ENCODE data around the gene CD300LD. TPM values are rescaled to one million over a fixed set of nuclear protein-coding genes. Genes with fewer than 3 reads are reported as not detected.
"Not testable (repeated sequence)": the region's sequence is repeated elsewhere in the genome, so short reads cannot be mapped to it uniquely, and the experiment has no call there.

Gene CD300LD
- total RNA-seq, 1 donor from 2014 or later, result not detected

- DNase-seq, result no peak
Measured at GRCh38 chr17:74569020-74570003, 22.8 kb downstream of the CD300LD start.

DNA sequence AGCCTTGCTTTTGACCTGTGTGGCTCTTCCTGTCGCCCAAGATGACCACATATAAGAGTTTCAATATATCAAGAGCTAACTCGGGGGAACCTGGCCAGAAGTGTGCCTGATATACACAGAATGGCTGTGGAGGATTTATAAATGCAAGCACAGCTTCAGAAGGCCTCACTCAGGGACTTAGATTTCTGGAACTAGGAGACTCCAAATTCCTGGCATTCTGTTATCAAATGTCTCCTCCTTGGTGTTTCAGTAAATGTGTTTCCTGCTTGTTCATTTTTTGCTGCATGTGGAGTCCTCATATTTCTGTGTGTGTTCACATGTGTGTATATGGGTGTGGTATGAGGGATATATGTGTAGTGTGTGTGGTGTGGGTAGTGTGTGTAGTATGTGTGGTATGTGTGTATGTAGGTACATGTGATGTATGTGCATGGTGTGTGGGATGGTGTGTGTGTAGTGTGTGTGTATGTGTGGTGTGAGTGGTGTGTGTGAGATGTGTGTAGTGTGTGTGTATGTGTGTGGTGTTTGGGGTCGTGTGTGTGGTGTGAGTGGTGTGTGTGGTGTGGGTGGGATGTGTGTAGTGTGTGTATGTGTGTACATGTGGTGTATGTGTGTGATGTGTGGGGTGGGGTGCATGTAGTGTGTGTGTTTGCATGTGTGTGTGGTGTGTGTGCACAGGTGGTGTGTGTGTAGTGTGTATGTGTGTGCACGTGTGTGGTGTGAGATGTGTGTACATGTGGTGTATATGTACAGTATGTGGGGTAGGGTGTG lies 23.8 kb downstream of the CD300LD start:
- DNase-seq, result no peak

- no peak for DNase-seq
Measured at GRCh38 chr17:74567397-74567796, 24.7 kb downstream of the CD300LD start, which contains the start of gene CD300H. Gene CD300H (minus strand): TSS chr17:74567509.

DNA sequence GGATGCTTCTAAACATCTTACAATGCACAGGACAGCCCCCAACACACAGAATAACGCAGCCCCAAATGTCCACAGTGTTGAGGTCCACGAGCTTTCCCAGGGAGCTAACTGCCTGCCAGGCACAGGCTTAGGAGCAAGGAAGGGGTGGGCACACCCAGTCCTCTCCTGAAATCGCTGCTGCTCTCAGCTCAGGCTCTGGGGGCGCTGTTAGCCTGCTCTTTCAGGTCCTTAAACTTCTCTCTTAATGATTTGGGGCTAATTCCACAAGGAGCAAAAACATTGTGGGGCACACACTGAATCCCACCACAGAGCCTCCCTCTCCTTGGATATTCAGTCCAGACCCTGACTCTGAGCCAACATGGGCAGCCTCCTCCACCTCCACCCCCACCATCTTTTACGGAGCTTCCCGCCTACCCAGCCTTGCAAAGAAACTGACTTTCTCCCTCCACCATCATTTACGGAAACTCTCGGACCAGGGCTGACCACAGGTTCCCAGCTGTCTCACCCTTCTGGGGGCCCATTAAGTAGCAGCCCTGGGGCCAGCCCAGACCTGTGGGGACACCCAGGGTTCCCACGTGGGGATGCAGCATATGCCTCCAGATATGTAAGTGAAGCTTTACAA lies 25.8 kb downstream of the CD300LD start:
- peak; percentile 42 for DNase-seq

GRCh38 chr17:74565126-74565525 lies 27.0 kb downstream of the CD300LD start:
- DNase-seq, result no peak

DNA sequence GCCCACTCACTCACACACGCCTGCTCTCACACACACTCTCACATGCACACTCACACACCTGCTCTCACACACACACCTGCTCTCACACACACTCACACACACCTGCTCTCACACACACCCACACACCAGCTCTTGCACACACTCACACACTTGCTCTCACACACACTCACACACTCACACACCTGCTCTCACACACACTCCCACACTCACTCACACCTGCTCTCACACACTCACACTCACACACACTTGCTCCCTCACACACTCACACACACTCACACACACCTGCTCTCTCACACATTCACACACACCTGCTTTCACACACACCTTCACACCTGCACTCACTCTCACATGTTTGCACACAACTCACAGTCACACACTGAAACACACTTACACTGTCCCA lies 28.7 kb downstream of the CD300LD start:
- no peak for DNase-seq

DNA sequence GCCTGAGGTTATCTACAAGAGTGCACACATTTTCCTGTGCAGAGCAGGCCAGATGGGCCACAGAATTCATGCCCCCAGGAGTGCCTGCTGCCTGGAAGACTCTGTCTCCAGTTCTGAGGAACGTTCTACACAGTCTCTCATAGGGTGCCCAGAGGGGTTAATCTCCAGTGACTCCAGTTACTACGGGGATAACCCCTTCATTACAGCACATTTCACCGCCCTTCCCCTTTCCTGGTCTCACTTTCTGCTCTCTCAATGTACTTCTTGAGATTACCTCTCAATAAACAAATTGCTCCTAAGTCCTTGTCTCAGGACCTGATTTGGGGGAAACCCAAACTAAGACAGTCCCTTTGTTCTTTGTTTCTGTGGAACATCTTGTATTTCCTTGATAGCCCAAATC lies 30.5 kb downstream of the CD300LD start:
- no peak for DNase-seq

DNA sequence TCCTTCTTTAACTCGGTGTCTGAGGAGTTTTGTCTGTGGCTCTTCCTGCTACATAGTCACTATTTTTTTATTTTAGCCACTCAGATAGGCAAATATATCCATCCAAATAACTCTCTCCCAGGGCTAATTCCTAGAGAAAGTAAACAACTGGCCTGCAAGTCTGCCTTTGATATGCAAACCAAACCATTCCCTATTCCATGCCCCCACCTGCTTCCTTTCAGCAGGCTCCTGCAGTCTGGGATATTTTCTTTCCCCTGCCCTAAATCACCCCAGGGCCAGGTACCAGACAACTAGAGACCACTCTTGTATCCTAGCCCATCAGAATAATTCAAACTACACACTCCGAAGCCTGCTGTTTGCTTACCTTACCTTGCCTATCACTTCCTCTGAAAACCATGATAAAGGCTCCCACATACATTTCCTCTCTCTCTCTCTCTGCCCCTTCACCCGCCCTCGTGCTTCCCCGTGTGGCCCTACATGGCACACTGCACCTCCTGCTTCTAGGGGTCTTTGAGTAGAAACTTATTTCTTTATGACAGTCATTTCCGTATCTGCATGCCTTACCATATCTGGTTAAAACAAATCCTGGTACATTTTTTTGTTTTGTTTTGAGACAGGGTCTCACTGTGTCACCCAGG lies 33.1 kb downstream of the CD300LD start:
- DNase-seq, result no peak

DNA sequence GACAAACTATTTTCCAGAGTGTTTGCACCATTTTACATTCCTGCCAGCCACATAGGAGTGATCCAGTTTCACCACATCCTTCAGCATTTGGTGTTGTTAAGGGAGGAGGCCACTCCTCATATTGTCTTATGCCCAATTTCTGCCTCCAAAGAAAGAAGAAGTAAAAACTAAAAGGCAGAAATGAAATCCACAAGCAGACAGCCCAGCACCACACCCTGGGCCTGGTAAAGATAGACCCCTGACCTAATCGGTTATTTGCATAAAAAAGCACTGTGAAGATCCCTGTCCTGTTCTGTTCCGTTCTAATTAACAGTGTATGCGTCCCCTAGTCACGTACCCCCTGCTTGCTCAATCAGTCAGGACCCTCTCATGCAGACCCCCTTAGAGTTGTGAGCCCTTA lies 33.7 kb downstream of the CD300LD start:
- not testable (repeated sequence) for DNase-seq

GRCh38 chr17:74555427-74555940 lies 36.6 kb downstream of the CD300LD start:
- no peak for DNase-seq

GRCh38 chr17:74554909-74555308 lies 37.2 kb downstream of the CD300LD start:
- no peak for DNase-seq

DNA sequence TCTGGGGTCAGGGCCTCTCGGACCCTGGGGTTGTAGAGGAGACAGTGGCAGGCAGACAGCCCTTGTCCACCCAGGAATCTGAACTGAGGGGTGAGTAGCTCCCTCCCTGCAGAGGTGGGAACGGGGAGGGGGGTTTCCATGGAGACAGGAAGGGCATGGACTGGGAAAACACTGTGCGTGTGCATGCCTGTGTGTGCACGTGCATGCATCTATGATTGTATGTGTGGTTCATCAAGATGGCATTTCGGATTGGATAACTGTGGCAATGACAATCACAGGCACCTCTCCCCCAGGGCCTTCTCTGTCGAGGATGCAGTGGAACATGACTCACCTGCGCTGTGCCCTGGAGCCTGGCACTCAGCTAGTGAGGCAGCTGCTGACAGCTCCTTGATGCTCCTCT lies 40.0 kb downstream of the CD300LD start:
- no peak for DNase-seq

DNA sequence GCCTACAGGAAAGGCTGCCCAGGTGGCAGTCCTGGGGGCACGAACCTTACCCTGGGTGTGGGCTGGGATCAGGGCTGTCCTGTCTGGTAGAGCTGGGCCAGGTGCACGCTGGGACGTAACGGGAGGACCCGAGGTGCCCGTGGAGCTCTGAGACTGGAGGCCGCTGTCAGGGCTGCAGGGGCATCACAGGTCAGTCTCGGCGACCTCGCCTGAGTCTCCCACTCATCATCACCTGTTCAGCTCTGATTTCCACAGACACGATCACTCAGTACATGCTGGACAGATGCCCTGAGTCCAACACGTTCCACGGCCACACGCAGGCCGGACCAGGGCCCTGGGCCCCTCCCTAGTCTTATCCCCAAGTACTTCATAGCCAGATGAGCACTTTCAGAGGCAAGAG lies 41.5 kb downstream of the CD300LD start:
- DNase-seq, result no peak

DNA sequence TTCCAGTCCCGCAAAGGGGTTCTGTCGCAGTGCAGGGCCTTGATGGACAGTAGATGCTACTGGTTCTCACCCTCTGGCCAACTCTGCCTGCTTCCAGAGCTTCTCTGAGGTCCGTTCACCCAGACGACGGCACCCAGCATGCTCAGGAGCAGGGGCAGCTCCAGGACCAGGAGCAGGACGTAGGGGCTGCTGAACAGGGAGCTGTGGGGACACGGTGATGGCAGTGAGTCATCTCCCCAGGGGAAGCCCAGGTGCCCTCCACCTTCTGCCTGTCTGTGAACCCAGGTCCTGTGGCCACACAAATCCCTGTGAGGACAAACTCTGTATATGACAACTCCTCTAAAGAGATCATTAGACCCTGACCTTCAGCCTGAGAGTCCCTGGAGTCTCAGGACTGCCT lies 42.7 kb downstream of the CD300LD start:
- DNase-seq, result no peak

DNA sequence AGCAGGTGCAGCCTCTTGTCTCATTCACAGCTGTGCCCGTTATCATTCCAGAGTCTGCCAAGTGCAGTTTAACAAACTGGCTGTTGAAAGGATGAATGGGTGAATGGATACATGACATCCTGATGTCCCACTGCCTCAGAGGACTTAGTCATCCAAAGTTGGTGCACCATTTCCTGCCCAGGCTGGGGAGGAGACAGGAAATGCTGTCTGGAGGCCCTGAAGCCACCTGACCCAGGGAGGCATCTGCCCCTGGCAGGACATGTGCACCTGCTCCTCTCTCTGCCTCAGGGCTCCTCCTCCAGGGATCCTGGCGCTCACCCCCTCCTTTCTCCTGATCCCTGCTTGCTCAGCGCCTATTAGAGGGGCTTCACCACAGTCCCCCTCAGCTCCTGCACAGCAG lies 44.3 kb downstream of the CD300LD start:
- DNase-seq, result no peak

DNA sequence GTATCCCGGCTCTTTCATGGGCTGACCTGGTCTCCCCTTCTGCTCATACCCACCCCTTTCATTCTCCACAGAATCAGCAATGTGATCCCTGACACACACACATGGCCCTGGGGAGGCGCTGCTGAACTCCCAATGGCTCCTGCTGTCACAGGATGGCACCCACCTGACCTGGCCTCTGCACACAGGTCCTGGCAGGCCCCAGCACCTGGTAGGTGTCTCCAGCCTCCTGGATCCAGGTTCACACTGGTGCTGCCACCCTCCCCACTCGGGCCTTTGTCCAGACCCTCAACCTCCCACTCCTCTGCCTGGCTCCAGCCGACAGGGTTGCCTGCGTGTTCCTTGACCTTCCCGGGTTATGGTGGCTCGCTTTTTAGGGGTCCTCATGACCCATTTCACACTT lies 44.8 kb downstream of the CD300LD start:
- no peak for DNase-seq

GRCh38 chr17:74546586-74546985 lies 45.5 kb downstream of the CD300LD start:
- DNase-seq, result no peak

DNA sequence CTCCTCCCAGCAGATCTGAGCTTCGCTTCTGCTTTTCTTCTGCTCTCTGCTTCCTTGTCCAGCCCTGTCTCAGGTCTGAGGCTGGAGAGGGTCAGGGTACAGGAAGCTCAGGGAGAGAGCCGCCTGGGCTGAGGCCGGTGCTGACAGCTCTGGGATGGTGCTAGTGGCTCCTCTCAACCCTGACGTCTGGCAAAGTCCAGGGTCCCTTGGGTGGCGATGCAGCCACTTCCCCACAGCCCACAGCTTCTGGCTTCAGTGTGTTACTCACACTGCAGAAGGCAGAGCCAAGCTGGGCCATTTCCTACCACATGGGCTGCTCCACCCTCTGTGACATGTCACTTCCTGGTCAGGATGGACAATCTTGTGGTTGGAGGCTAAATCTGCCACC lies 46.2 kb downstream of the CD300LD start, which contains the start of gene CD300C:
Gene CD300C (minus strand): TSS at position 273 of the 388 bp plus-strand sequence. CDS start 333 bp downstream, outside the sequence.
- no peak for DNase-seq

DNA sequence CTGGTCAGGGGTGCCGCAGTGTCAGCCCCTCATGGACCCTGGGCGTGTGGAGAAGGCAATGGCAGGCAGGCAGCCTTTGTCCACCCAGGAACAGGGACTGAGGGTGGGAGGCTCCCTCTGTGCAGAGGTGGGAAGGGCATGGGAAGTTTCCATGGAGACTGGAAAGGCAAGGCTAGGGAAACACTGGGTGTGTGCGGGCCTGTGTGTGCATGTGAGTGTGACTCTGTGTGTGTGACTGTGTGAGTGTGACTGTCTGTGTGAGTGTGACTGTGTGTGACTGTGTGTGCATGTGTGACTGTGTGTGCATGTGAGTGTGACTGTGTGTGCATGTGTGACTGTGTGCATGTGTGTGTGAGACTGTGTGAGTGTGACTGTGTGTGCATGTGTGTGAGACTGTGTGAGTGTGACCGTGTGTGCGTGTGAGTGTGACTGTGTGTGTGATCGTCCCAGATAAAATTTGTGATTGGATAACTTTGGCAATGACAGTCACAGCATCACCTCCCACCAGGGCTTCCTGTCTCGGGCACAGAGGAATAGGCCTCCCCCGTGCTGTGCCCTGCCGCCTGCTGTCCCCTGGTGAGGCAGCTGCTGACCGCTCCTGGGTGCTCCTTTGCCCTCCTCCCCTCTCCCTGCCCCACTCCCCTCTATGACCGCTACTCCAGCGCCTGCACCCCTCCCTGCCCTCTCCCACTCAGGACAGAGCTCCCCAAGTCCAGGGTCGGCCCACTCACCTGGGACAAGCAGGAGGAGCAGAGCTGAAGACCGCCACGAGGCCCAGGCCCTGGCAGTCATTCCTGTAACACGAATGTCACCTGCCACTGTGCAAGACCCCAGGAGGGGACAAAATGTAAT lies 46.9 kb downstream of the CD300LD start:
- no peak for DNase-seq

DNA sequence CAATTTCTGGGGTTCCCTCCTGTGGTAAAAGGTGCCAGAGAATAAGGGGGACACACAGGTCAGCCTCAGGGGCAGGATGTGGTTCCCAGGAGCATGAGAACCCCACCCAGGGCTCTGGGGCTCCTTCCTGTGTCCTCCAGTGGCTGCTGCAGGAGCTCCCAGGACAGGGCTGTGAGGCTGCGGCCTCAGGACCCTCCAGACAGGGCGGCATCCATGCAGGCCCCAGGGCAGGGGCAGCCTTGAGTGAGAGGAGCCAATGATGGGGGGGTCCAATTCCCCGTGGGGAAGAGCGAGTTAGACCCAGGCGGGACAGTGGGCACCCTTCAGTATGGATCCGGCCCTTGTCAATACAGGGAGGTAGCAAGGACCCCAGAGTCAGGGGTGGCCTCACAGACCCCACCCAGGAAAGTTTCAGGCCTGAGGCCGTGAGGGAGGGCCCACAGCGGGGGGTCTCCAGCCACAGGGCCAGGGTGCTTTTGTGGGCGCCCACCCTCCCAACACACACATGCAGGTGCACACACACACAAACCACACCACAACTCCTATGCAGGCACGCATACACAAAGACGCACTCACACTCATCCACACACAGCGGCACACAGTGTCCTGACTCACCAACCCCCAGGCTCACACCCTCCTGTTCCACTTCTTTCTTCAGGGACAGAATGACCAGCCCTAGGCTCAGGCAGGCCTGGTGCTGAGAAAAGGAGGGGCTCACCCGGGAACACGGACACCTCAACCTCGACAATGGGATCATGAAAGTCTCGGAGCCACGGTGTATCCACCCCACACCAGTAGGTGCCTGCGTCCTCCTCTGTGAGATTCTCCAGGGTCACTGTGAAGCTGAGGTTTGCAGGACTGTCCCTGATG lies 48.0 kb downstream of the CD300LD start:
- no peak for DNase-seq
